Kidney epithelial cell (primary cell): Measurements from ENCODE around the gene HPCAL1. TPM values are rescaled to one million over a fixed set of nuclear protein-coding genes. Genes with fewer than 3 reads are reported as not detected.

Experiments
- DNase-seq: peaks from one replicate; pipeline ENCODE4 v3.0.0-alpha.2; 2010; ENCODE audit warnings: low read depth
- H3K27me3 ChIP-seq: 2 replicates; pipeline ENCODE4 v1.6.0; 2011; ENCODE audit warnings: low read length; ENCODE audit not compliant: control insufficient read depth, insufficient read depth
- H3K36me3 ChIP-seq: 2 replicates; pipeline ENCODE4 v1.5.1; 2011; ENCODE audit warnings: low read length; ENCODE audit not compliant: control insufficient read depth, insufficient read depth
- H3K4me3 ChIP-seq: 2 replicates; pipeline ENCODE4 v1.5.1; 2011; ENCODE audit warnings: low read depth, mild to moderate bottlenecking, control low read depth, low read length
- CTCF ChIP-seq: IDR thresholded peaks from 2 replicates; pipeline ENCODE4 v1.5.1; 2011; ENCODE audit warnings: mild to moderate bottlenecking, moderate library complexity, low read length, control low read depth, inconsistent platforms; ENCODE audit not compliant: insufficient read depth, poor library complexity, severe bottlenecking
- total RNA-seq: library from RNA; depleted of rRNA; stranded (reverse); fragments of >200 nt; gene quantifications from 2 replicates; pipeline ENCODE4 v1.2.3, GENCODE V29; 2015

Gene HPCAL1
- total RNA-seq, 1 donor from 2014 or later: 33.7 TPM

GRCh38 chr2:10368491-10369231 lies 66.0 kb downstream of the HPCAL1 start:
- no peak overlapping the region for H3K4me3 ChIP-seq
- no peak for TF ChIP-seq CTCF
- DNase-seq: no peak
- no peaks in the 10 kb centered on the region for H3K27me3 ChIP-seq
- no peaks in the 10 kb centered on the region for H3K36me3 ChIP-seq

- H3K4me3 ChIP-seq: no peak overlapping the region
- H3K36me3 ChIP-seq: no peaks in the 10 kb centered on the region
- DNase-seq: no peak
- H3K27me3 ChIP-seq: no peaks in the 10 kb centered on the region
- TF ChIP-seq CTCF: no peak
These were observed 66.9 kb downstream of the HPCAL1 start for GRCh38 chr2:10369269-10370255.

- no peak for DNase-seq
- no peaks in the 10 kb centered on the region for H3K27me3 ChIP-seq
- H3K4me3 ChIP-seq: no peak overlapping the region
- TF ChIP-seq CTCF: no peak
- H3K36me3 ChIP-seq: no peaks in the 10 kb centered on the region
These were observed 67.7 kb downstream of the HPCAL1 start for GRCh38 chr2:10370390-10370789.

GRCh38 chr2:10370895-10371294 lies 68.2 kb downstream of the HPCAL1 start:
- no peak for DNase-seq
- Histone ChIP-seq H3K27me3 (no peaks in the 10 kb centered on the region), H3K36me3 (no peaks in the 10 kb centered on the region), H3K4me3 (no peak overlapping the region)
- no peak for TF ChIP-seq CTCF

GRCh38 chr2:10371441-10372196 lies 68.9 kb downstream of the HPCAL1 start:
- DNase-seq: no peak
- no peaks in the 10 kb centered on the region for H3K36me3 ChIP-seq
- TF ChIP-seq CTCF: no peak
- no peak overlapping the region for H3K4me3 ChIP-seq
- H3K27me3 ChIP-seq: no peaks in the 10 kb centered on the region
